GM10266 (cell line): ENCODE data around the gene TMEM127.

ENCODE experiments used
- DNase-seq: peaks from one replicate; pipeline ENCODE4 v3.0.0; 2012; ENCODE audit errors: extremely low spot score
- CTCF ChIP-seq: IDR thresholded peaks from 2 replicates; pipeline ENCODE4 v1.5.1; 2012; ENCODE audit warnings: mild to moderate bottlenecking, low read depth; ENCODE audit not compliant: control insufficient read depth, insufficient read depth; ENCODE audit errors: missing control alignments

TMEM127 gene

GRCh38 chr2:96209011-96209728 lies 56.6 kb downstream of the TMEM127 start:
- DNase-seq = no peak
- TF ChIP-seq CTCF = no peak

GRCh38 chr2:96208143-96209010 lies 57.4 kb downstream of the TMEM127 start, which contains the start of gene STARD7:
Gene STARD7 (minus strand): TSS chr2:96208827. CDS start chr2:96208434, 393 bp downstream.
- DNase-seq = peak; percentile 94
- TF ChIP-seq CTCF = peak; percentile 33

GRCh38 chr2:96207774-96208142 lies 58.0 kb downstream of the TMEM127 start:
- no peak for TF ChIP-seq CTCF
- DNase-seq = peak; percentile 42

GRCh38 chr2:96207073-96207773 lies 58.6 kb downstream of the TMEM127 start:
- DNase-seq = no peak
- no peak for TF ChIP-seq CTCF

GRCh38 chr2:96205888-96206287 lies 59.9 kb downstream of the TMEM127 start:
- no peak for TF ChIP-seq CTCF
- DNase-seq = no peak

GRCh38 chr2:96204836-96205624 lies 60.8 kb downstream of the TMEM127 start:
- no peak for DNase-seq
- no peak for TF ChIP-seq CTCF
